GM12801 (cell line): Measurements from ENCODE around the gene ZNF768.

Experiments
- CTCF ChIP-seq: IDR thresholded peaks from one replicate; pipeline ENCODE4 v1.5.1; 2011; ENCODE audit warnings: control low read depth; ENCODE audit not compliant: insufficient read length; ENCODE audit errors: extremely low read depth

The ZNF768 gene

GRCh38 chr16:30559690-30560089 lies 33.3 kb upstream of the ZNF768 start:
- no peak for TF ChIP-seq CTCF

- no peak for TF ChIP-seq CTCF
Observed at GRCh38 chr16:30558789-30559377, 32.5 kb upstream of the ZNF768 start.

- TF ChIP-seq CTCF = no peak
Observed at GRCh38 chr16:30557957-30558788, 31.8 kb upstream of the ZNF768 start, which contains the start of gene ZNF764. TSS of gene ZNF764 (minus strand) at chr16:30558374. CDS start at chr16:30558182, 192 bp downstream.

- no peak for TF ChIP-seq CTCF
Observed at GRCh38 chr16:30557707-30557956, 31.3 kb upstream of the ZNF768 start.

DNA sequence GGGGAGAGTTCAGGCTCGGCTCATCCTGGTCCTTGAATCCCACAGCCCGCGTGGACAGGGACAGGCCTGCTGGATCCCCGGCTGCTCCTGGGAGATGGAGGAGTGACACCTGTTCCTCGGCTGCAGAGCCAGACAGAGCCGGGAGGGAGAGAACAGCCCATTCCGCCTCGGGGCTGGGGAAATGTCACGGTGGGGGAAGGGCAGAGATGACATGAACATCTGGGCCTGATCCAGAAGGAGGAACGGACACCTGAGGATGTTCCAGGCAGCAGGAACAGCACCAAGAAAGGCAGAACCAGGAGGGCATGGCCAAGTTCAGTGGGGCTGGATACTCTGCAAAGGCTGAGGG lies 29.7 kb upstream of the ZNF768 start:
- TF ChIP-seq CTCF = no peak

DNA sequence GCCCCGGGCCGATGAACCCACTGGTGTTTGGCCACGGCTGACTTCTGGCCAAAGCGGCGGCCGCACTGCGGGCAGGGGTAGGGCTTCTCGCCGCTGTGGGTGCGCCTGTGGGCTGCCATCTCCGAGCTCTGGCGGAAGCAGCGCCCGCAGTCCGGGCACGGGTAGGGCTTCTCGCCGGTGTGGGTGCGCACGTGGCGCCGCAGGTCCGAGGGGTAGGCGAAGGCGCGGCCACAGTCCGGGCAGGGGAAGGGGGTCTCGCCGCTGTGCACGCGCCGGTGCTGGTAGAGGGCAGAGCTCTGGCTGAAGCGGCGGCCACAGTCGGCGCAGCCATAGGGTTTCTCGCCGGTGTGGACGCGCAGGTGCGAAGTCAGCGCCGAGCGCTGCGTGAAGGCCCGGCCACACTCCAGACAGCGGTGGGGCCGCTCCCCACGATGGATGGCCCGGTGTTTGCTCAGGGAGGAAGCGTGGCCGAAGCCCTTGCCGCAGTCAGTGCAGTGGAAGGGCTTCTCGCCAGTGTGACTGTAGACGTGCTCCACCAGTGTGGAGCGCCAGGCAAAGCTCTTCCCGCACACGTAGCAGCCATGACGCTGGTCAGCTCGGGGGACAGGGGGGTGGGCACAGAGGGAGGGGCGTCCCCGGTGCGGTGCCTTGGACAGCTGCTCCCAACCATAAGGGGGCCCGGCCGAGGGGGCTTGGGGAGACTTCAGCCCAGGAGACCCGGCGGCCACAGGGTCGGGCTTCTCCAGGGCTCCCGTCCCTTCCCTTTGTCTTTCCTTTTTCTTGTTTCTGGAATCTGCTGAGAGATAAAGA lies 29.2 kb upstream of the ZNF768 start:
- TF ChIP-seq CTCF = no peak

DNA sequence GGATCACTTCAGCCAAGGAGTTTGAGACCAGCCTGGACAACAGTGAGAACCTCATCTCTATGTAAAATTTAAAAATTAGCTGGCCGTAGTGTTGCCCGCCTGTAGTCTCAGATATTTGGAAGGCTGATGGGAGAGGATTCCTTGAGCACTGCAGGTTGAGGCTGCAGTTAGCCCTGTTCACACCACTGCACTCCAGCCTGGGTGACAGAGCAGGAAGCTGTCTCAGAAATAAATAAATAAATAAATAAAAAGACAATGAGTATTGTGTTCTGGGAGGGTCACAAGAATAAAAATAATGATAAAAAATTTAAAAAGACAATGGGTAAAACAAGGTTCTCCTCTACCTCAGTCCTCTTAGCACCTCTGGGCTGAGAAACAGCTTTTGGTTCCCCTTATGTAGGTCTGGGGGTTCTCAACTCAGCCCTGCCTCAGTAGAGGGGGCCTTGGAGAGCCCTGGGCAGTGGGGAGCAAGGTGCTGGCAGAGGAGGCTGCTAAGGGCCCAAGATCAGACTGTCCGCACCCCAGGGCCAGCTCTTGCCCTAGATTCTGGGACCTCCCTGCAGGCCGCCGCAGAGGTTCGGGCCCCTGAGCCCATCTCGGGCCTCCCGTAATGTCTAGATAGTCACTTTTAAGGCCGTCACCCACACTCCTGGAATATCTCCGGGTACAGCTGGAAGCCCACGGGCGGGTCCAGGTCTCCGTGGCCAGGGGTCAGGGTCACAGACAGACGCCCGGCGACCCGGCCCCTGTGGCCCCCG lies 28.4 kb upstream of the ZNF768 start:
- no peak for TF ChIP-seq CTCF
